ENCODE results near the gene TRHDE.

DNA sequence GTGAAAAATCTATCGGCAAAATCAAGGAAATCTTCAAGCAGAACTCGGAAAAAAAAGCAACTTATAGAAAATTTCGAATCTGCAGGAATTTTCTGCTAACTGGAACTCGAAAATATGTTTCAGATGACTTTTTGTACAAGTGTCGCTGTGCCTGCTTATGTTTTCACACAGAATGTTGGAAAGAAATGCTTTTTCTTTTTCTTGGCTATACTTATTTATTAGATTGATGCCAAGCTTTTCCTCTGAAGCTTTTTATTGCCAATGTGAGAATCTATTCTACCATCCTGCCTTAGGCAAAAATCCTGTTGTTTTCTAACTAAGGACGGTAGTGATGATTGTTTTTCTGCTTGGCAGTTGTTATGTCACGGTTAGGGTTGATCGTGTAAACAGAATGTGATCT lies 65.8 kb downstream of the TRHDE start:
- TF ChIP-seq CTCF (IDR thresholded peaks at IDR 0.05 in 2 of 3, conservative IDR thresholded peaks at IDR 0.05 in 1 of 3; ENCODE audit: insufficient read depth in 2 of 3, low read depth in 1 of 3, low read length in 3 of 3): no peak
- no peak for TF ChIP-seq NR2C1 (IDR thresholded peaks at IDR 0.05)
- no peak for TF ChIP-seq NR2C1 (tag; IDR thresholded peaks at IDR 0.05)
